ENCODE results near the gene C11orf86. TPM values are rescaled to one million over a fixed set of nuclear protein-coding genes. Genes with fewer than 3 reads are reported as not detected.

C11orf86 gene
- total and polyA plus RNA-seq, 2 experiments from 2014 or later: 0.21 to 0.74 TPM

DNA sequence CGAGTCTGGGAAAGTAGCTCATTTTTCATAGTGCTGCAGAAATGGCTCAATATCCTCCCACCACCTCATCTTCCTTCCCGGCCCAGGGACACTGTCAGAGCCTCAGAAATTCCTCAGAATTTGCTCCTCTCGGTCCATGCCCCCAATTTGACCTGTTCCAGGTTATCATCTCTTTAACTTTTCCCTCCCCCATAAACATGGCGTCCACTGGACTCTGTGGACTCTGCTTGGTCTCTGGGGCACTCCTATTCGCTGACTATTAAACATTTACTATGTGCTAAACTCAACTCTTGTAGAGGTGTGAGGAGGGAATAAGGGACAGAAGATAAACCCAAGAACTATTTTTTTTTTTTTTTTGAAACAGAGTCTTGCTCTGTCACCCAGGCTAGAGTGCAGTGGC is 8.8 kb upstream of the C11orf86 start (continued):
- TF ChIP-seq, protein P1, sequence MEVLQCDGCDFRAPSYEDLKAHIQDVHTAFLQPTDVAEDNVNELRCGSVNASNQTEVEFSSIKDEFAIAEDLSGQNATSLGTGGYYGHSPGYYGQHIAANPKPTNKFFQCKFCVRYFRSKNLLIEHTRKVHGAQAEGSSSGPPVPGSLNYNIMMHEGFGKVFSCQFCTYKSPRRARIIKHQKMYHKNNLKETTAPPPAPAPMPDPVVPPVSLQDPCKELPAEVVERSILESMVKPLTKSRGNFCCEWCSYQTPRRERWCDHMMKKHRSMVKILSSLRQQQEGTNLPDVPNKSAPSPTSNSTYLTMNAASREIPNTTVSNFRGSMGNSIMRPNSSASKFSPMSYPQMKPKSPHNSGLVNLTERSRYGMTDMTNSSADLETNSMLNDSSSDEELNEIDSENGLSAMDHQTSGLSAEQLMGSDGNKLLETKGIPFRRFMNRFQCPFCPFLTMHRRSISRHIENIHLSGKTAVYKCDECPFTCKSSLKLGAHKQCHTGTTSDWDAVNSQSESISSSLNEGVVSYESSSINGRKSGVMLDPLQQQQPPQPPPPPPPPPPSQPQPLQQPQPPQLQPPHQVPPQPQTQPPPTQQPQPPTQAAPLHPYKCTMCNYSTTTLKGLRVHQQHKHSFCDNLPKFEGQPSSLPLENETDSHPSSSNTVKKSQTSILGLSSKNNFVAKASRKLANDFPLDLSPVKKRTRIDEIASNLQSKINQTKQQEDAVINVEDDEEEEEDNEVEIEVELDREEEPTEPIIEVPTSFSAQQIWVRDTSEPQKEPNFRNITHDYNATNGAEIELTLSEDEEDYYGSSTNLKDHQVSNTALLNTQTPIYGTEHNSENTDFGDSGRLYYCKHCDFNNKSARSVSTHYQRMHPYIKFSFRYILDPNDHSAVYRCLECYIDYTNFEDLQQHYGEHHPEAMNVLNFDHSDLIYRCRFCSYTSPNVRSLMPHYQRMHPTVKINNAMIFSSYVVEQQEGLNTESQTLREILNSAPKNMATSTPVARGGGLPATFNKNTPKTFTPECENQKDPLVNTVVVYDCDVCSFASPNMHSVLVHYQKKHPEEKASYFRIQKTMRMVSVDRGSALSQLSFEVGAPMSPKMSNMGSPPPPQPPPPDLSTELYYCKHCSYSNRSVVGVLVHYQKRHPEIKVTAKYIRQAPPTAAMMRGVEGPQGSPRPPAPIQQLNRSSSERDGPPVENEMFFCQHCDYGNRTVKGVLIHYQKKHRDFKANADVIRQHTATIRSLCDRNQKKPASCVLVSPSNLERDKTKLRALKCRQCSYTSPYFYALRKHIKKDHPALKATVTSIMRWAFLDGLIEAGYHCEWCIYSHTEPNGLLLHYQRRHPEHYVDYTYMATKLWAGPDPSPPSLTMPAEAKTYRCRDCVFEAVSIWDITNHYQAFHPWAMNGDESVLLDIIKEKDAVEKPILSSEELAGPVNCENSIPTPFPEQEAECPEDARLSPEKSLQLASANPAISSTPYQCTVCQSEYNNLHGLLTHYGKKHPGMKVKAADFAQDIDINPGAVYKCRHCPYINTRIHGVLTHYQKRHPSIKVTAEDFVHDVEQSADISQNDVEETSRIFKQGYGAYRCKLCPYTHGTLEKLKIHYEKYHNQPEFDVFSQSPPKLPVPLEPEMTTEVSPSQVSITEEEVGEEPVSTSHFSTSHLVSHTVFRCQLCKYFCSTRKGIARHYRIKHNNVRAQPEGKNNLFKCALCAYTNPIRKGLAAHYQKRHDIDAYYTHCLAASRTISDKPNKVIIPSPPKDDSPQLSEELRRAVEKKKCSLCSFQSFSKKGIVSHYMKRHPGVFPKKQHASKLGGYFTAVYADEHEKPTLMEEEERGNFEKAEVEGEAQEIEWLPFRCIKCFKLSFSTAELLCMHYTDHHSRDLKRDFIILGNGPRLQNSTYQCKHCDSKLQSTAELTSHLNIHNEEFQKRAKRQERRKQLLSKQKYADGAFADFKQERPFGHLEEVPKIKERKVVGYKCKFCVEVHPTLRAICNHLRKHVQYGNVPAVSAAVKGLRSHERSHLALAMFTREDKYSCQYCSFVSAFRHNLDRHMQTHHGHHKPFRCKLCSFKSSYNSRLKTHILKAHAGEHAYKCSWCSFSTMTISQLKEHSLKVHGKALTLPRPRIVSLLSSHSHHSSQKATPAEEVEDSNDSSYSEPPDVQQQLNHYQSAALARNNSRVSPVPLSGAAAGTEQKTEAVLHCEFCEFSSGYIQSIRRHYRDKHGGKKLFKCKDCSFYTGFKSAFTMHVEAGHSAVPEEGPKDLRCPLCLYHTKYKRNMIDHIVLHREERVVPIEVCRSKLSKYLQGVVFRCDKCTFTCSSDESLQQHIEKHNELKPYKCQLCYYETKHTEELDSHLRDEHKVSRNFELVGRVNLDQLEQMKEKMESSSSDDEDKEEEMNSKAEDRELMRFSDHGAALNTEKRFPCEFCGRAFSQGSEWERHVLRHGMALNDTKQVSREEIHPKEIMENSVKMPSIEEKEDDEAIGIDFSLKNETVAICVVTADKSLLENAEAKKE (CRISPR knock-in tag; IDR thresholded peaks at IDR 0.05): no peak
- no peak for TF ChIP-seq EZH2phosphoT487 (IDR thresholded peaks at IDR 0.05; ENCODE audit: unreplicated experiment)

DNA sequence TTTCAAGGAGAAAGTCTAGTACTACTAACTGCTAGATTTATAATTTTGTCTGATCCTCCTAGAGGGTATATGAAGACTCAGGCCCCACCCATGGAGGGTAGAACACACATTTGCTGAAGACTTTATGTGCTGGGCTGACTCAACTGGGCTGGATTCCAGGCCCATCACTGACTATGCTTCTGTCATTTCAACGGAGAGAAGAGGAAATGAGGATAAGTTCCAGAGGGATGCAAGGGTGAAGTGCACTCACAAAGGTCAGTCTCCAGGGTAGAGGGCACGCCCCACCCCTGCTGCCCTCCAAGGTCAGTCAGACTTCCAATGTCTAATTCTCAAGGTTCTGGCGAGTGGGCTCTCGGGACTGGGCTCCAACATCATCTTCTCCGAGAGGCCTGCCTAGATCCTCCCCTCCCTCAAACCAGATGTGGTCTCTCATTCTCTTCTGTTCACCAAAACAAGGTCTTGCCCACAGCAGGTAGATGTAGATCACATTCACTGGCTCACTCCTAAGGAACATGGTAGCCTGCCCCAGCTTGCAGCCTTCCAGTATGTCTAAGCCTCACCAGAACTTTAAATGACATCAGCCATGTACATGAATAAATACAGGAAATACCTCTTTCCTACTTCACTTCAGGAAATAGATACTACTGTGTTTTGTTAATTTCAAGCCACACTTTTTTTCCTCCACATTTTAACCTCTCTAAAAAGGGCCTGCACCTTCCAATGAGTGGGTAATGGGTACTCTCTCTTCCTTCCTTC is 7.3 kb upstream of the C11orf86 start:
- H3K9me3 Mint-ChIP-seq: no peaks in the 10 kb centered on the region; the same call in 2 of the 3 replicates
- Histone ChIP-seq H3K4me3 (no peak overlapping the region), H3K27ac (ENCODE audit: low read depth) (no peak overlapping the region), H3K4me2 (no peak overlapping the region), H3K9me2 (ENCODE audit: insufficient read depth) (no peaks in the 10 kb centered on the region), H3F3A (replicated peaks; ENCODE audit: low read depth) (no peaks in the 10 kb centered on the region), H2AFZ (no peak overlapping the region), H3K27me3 (ENCODE audit: insufficient read depth) (no peaks in the 10 kb centered on the region), H3K79me2 (replicated peaks; ENCODE audit: insufficient read depth) (no peaks in the 10 kb centered on the region), H4K20me1 (replicated peaks; ENCODE audit: insufficient read depth) (no peaks in the 10 kb centered on the region), H3K36me3 (ENCODE audit: insufficient read depth) (no peaks in the 10 kb centered on the region), H3K4me1 (ENCODE audit: insufficient read depth) (no peaks in the 10 kb centered on the region)
- TF ChIP-seq STAT1 (IDR thresholded peaks at IDR 0.05; ENCODE audit: unreplicated experiment): no peak
- no peak for TF ChIP-seq REST (IDR thresholded peaks at IDR 0.05; ENCODE audit: unreplicated experiment)
- TF ChIP-seq, protein P2, sequence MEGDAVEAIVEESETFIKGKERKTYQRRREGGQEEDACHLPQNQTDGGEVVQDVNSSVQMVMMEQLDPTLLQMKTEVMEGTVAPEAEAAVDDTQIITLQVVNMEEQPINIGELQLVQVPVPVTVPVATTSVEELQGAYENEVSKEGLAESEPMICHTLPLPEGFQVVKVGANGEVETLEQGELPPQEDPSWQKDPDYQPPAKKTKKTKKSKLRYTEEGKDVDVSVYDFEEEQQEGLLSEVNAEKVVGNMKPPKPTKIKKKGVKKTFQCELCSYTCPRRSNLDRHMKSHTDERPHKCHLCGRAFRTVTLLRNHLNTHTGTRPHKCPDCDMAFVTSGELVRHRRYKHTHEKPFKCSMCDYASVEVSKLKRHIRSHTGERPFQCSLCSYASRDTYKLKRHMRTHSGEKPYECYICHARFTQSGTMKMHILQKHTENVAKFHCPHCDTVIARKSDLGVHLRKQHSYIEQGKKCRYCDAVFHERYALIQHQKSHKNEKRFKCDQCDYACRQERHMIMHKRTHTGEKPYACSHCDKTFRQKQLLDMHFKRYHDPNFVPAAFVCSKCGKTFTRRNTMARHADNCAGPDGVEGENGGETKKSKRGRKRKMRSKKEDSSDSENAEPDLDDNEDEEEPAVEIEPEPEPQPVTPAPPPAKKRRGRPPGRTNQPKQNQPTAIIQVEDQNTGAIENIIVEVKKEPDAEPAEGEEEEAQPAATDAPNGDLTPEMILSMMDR (conservative IDR thresholded peaks at IDR 0.05; ENCODE audit: low read depth in 2 of 2): no peak
- TF ChIP-seq, protein P3, sequence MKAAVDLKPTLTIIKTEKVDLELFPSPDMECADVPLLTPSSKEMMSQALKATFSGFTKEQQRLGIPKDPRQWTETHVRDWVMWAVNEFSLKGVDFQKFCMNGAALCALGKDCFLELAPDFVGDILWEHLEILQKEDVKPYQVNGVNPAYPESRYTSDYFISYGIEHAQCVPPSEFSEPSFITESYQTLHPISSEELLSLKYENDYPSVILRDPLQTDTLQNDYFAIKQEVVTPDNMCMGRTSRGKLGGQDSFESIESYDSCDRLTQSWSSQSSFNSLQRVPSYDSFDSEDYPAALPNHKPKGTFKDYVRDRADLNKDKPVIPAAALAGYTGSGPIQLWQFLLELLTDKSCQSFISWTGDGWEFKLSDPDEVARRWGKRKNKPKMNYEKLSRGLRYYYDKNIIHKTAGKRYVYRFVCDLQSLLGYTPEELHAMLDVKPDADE (IDR thresholded peaks at IDR 0.05): no peak
- no peak for TF ChIP-seq ZNF114 (CRISPR knock-in tag; IDR thresholded peaks at IDR 0.05)
- TF ChIP-seq ZNF331 (CRISPR knock-in tag; IDR thresholded peaks at IDR 0.05; ENCODE audit: low read depth): no peak
- H3K4me3 Mint-ChIP-seq: no peak overlapping the region
- ATAC-seq (no peak), DNase-seq (ENCODE audit: low spot score) (no peak)
- no peaks in the 10 kb centered on the region for H3K36me3 Mint-ChIP-seq (ENCODE audit: low read depth)
- H3K27me3 Mint-ChIP-seq (ENCODE audit: insufficient read depth, low read depth, poor library complexity): peaks cover 15% of the 10 kb centered on the region
- H3K4me1 Mint-ChIP-seq: no peaks in the 10 kb centered on the region
- H3K27ac Mint-ChIP-seq: no peak overlapping the region
